Stimulated activated CD4-positive, alpha-beta T cell treated with anti-CD3 and anti-CD28 coated beads, Interleukin-4, amount 100 ng/mL, for 48 hours (primary cell): ENCODE measurements around the gene MPPE1.

Experiments
- DNase-seq, 2 donors: peaks; one replicate each; pipeline ENCODE4 v3.0.0-alpha.2; 2020; ENCODE audit warnings: low read depth in 2 of 2

MPPE1 gene

GRCh38 chr18:11884396-11885030 is 23.6 kb downstream of the MPPE1 start:
- DNase-seq = no peak

- DNase-seq = no peak
Observed at GRCh38 chr18:11883153-11883552, 25.0 kb downstream of the MPPE1 start.

DNA sequence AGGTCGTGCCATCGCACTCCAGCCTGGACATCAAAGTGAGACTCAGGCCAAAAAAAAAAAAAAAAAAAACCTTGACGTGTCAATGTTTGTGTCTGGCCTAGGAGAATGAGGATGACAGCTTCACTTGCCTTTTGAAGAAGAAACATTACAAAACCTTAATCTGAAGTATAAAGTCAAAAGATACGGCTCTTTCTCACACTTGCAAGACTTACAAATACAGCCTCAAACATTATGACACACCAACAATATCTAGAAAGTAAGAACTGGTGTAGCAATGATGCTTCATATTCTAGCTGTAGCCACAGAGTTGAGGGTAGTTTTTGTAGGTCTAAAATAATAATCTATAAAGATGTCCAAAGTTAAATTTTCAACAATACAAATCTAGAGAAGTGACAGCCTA is 25.5 kb downstream of the MPPE1 start:
- no peak for DNase-seq

GRCh38 chr18:11880586-11881304 is 27.4 kb downstream of the MPPE1 start:
- no peak for DNase-seq

DNA sequence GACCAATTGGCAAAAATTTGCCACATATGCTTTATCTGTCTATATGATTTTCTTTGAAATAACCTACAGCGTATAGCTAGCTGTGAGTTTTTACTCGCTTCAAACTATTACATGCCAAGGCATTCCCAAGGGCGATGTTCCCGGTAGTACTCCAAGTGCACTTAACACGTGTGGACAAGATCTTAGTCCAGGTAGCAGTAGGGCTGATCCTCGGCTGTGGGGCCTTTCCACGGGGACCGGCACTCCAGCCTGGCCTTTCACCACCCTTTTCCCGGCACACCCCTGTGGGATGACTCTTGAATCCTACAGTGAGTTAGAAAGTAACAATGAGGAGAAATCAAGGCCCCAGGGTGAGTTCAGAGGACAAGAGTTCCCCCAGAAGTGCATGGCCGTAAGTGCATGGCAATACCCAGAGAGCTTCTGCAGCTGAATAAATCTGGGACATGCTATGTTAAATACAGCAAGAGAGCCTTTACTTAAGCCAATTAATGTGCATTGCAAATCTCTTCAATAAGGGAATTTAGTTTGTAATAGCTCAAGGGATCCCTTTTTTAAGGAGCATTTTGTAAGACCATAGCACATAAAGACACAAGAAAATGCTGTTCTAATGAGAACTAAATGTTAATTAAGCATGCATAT is 30.5 kb downstream of the MPPE1 start:
- no peak for DNase-seq

- DNase-seq = no peak
Observed at GRCh38 chr18:11874676-11875075, 33.4 kb downstream of the MPPE1 start.

DNA sequence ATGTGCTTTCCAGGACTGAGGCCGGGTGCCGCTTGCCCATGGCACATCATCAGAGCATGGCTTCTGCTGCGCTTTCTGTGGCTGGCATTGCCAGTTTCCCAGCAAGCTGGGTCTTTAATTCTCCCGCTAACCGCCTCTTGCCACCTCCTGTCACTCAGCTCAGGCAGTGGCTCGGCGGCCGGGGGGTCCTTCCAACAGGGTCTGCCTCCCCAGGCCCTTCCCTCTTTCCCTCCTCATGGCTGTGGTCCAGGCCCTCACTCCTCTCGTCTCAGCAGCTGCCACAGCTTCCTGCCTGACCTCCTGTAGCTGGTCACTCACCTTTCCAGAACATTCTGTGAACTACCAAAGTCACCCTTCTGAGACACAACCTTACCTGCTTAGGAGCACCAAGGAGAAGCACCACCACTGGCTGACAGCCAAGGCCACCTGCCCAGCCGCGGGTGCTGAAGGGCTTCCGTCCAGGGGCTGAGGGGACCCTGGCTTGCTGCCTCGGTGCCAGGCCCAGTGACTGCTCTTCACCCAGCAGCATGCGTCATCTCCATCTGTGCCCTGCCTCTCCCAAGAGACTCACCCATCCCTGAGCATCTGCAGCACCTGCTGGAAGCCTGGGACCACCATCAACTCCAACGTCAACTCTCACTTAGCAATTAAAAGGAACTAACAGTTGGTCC is 34.3 kb downstream of the MPPE1 start:
- no peak for DNase-seq

DNA sequence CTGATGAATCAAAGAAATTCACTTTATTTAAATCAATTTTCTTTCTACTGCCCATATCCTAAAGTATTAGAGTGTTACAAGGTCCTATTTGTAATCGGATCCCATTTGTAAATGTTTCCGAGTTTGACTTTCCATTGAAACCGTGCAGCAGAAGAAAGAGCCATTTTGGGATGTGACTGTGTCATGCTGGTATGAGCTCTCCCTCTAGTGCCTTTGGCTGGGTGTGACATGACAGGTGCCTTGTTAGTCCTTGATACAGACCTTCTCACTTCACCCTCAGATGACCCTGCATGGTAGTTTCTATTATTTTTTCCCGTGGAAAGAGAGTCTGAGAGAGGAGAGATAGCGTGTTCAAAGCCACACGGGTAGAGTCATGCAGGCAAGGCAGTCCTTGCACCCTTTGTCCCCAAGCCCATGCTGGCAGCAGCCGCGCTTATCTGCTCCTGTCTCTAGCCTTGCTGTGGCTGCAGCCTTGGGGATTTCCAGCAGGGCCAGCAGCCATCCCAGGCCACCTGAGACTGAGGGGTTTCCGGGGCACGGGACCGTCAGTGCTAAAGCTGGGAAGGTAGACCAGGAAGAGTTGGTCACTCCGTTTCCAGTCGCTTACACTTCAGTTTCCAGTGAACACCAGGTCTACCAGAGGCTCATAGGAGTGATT is 35.5 kb downstream of the MPPE1 start:
- no peak for DNase-seq

GRCh38 chr18:11871501-11871900 is 36.6 kb downstream of the MPPE1 start:
- no peak for DNase-seq

DNA sequence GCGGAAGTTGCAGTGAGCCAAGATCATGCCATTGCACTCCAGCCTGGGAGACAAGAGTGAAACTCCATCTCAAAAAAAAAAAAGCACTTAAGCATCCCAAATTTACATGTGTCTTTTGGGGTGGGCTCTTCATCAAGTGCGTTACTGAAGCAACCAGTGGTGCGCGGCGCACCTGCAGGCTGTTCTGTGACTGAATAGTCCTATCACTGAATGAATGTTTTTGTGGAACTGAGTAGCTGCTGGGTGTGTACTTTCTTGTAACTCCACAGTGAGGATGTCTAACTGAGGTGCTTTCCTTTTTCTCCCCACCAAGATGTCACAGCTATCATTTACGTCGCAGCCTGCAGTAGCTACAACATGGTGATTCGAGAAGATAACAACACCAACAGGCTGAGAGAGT is 39.9 kb downstream of the MPPE1 start:
- no peak for DNase-seq

DNA sequence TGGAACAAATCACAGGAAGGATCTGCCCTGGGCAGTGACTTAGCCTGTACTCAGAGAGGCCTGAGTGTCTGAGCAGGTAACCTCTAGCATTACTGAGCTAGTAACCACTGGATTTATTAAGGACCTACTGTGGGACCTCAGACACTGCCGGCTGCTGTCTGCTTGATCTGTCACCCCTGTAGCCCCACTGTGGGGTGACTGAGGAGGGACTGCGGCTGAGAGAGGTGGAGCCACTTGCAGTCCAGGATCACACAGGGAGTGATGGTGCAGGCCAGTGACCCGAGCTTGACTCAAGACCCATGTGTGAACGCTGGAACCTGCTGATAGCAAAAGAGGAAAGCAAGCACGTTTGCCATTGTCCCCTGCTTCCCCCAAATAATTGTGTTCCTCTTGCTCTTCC is 41.4 kb downstream of the MPPE1 start:
- DNase-seq = no peak

GRCh38 chr18:11866329-11866728 is 41.8 kb downstream of the MPPE1 start:
- DNase-seq = no peak

DNA sequence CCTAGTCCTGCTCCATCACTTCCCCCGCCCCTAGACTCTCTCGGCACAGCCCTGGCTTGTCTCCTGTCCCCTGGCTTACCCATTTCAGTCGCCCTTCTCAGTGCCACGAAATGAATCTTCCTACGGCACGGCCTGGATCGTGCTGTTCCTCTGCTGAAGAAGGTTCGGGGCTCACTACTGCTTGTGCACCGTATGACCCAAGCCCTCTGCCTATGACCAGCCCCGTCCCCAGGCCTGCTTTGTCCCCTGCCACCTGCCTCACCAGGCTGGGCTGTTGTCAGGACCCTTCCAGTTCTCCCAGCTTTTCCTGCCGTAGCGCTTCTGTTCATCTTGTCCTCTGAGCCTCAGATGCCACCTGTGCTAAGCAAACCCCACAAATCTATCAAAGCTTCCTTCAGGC is 43.0 kb downstream of the MPPE1 start:
- DNase-seq = no peak

GRCh38 chr18:11864471-11864870 is 43.6 kb downstream of the MPPE1 start:
- DNase-seq = no peak

GRCh38 chr18:11862468-11863137 is 45.5 kb downstream of the MPPE1 start:
- DNase-seq = no peak

DNA sequence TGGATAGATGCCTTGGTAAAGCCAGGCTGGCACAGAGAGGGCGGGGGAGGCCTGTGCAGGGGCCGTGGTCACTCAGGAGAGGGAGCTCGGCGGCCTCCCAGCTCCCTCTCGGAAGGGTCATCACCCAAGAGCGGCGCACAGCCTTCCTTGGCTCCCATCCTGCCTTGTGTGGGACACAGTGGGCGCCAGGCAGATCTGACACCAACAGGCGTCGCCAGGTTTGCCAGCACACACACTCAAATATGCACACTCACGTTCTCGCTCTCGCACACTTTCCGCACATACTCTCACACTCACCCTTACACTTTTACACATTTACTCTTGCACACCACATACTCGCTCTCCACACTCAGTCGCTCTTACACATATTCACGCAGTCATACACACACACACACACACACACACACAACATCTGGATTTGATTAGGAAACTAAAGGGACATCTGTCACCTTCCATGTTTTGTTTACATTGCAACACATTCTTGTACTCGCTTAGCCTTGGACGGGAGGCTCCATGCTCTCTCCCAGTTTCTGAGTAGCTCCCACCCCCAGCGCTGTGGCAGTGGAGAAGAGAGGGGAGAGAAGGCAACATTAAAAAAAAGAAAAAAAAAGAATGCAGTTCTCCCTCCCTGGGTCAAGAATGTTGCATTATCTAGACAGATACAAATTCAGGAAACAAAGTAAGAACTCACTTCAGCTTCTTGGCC is 46.4 kb downstream of the MPPE1 start:
- no peak for DNase-seq

DNA sequence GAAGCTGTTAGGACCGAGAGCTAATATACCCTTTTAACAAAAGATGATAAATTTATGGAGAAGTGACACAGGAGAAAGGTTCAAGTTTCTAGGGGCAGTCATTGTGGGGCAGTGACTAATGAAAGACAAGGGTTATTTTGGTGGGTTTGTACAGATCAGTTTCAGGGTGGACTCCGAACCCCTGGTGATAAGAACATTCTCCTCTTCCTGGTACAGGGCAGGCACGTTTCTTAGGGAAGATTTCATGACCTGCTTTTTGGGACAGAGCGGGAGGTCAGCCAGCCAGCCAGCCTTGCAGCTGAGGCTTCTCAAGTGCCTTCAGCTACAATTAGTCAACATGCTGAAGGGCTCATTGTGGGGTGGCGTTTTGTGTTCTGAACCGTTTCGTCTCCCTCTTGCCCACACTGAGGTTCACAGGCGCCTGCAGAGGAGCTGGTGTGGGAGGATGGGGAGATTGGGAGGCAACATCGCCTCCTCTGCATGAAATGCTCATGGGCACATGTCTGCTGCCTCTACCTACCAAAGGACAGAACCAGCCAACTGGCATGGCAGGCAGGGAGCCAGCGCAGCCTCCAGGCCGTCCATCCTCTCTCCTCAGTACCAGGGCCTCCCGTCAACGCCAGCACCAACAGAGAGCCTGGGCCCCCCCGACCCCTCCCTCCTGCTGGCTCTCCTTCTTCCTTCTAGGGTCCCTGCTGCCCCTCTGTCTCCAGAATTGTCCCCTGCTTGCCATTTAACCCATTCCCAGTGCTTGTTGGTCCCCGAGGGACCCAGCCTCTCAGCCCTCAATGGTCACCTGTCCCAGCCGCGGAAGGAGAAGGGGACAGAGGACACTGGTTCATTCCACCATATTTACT is 47.3 kb downstream of the MPPE1 start:
- no peak for DNase-seq

- no peak for DNase-seq
Observed at GRCh38 chr18:11859903-11860407, 48.2 kb downstream of the MPPE1 start.

- DNase-seq = no peak
Observed at GRCh38 chr18:11859282-11859830, 48.8 kb downstream of the MPPE1 start.
